Brain microvascular endothelial cell (primary cell): ENCODE results near the gene CDKN3.

Experiments used
- DNase-seq: peaks from one replicate; pipeline ENCODE4 v3.0.0-alpha.2; 2020
- H3K27ac ChIP-seq: fragments of 250-450 bp; sonication (Bioruptor Pico); 2 replicates; pipeline ENCODE4 v1.5.1; 2020; ENCODE audit warnings: mild to moderate bottlenecking, moderate library complexity
- H3K27me3 ChIP-seq: fragments of 250-450 bp; sonication (Bioruptor Pico); replicated peaks from 2 replicates; pipeline ENCODE4 v1.5.1; 2020; ENCODE audit warnings: mild to moderate bottlenecking
- H3K36me3 ChIP-seq: fragments of 250-450 bp; sonication (Bioruptor Pico); replicated peaks from 2 replicates; pipeline ENCODE4 v1.5.1; 2020; ENCODE audit warnings: mild to moderate bottlenecking
- H3K4me3 ChIP-seq: 2 replicates; pipeline ENCODE4 v1.5.1; 2011; ENCODE audit warnings: low read depth, mild to moderate bottlenecking, control low read depth, low read length, moderate library complexity
- in situ Hi-C: cut with HindIII; loops from 2 replicates; pipeline ENCODE4 v1.10.0; 2017; ENCODE audit warnings: low sequenced_read_pairs, low pct_ligation_motif_present
- TF ChIP-seq, protein P1 (sequence below): IDR thresholded peaks from 2 replicates; pipeline ENCODE4 v1.5.1; 2011; ENCODE audit warnings: low read depth, mild to moderate bottlenecking, moderate library complexity, low read length, control low read depth, inconsistent platforms; ENCODE audit errors: missing control alignments

Gene CDKN3

DNA sequence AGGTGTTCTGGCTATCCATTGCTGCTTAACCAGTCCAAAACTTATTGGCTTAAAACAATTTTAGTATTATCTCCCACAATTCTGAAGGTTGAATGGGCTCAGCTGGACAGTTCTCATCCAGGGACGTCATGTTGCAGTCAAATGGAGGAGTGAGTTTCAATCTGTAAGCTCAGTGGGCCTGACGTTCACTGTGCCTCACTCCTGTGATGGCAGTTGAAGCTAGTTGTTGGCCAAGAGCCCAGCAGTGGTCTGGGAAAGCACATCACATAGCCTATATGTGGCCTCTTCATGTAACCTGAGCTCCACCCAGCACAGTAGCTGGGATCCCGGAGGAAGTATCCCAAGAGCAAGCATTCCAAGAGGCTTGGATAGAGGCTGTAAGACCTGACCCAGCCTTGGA is 40.6 kb upstream of the CDKN3 start:
- no peak overlapping the region for H3K27ac ChIP-seq
- TF ChIP-seq, protein P1, sequence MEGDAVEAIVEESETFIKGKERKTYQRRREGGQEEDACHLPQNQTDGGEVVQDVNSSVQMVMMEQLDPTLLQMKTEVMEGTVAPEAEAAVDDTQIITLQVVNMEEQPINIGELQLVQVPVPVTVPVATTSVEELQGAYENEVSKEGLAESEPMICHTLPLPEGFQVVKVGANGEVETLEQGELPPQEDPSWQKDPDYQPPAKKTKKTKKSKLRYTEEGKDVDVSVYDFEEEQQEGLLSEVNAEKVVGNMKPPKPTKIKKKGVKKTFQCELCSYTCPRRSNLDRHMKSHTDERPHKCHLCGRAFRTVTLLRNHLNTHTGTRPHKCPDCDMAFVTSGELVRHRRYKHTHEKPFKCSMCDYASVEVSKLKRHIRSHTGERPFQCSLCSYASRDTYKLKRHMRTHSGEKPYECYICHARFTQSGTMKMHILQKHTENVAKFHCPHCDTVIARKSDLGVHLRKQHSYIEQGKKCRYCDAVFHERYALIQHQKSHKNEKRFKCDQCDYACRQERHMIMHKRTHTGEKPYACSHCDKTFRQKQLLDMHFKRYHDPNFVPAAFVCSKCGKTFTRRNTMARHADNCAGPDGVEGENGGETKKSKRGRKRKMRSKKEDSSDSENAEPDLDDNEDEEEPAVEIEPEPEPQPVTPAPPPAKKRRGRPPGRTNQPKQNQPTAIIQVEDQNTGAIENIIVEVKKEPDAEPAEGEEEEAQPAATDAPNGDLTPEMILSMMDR, result no peak
- H3K36me3 ChIP-seq, result no peaks in the 10 kb centered on the region
- peak; percentile 61 for DNase-seq
- in situ Hi-C loops, result no loop called here
- no peaks in the 10 kb centered on the region for H3K27me3 ChIP-seq
- no peak overlapping the region for H3K4me3 ChIP-seq

DNA sequence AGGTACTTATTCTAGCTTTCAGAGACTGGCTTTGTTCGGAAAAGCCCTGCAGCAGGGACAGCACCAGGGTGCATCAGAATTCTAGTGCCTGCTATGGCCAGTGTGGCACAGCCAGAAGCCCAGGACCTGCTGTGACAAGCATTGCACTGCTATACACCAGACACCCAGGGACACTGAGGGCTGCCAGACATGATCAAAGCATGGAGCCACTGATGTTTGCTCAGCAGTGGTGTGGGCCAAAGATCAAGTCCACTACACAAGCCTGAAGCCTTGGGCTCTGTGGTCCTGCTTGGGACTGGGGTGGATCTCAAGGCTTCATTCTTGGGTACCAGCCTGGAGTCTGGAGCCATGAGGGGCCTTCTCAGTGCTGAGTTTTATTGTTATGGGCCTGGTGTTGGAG is 36.1 kb upstream of the CDKN3 start:
- no peak for DNase-seq
- Histone ChIP-seq H3K36me3 (no peaks in the 10 kb centered on the region), H3K27ac (no peak overlapping the region), H3K4me3 (no peak overlapping the region), H3K27me3 (no peaks in the 10 kb centered on the region)
- TF ChIP-seq, protein P1, result no peak
- in situ Hi-C loops, result no loop called here

DNA sequence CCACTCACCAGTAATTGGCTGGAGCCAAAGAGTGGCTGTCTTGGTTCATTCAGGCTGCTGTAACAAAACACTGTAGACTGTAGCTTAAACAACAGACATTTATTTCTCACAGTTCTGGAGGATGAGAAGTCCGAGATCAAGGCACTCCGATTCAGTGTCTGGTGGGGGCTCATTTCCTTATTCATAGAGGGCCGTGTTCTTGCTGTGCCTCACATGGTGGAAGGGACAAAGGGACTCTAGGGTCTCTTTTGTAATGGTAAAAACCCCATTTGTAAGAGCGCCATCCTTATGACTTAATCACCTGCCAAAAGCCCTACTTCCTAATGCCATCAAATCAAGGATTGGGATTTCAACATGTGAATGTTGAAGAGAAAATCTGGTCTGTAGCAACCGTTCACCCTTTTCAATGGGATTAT is 34.7 kb upstream of the CDKN3 start:
- in situ Hi-C loops, result no loop called here
- Histone ChIP-seq H3K27ac (no peak overlapping the region), H3K4me3 (no peak overlapping the region), H3K36me3 (no peaks in the 10 kb centered on the region), H3K27me3 (no peaks in the 10 kb centered on the region)
- TF ChIP-seq, protein P1, result no peak
- no peak for DNase-seq

DNA sequence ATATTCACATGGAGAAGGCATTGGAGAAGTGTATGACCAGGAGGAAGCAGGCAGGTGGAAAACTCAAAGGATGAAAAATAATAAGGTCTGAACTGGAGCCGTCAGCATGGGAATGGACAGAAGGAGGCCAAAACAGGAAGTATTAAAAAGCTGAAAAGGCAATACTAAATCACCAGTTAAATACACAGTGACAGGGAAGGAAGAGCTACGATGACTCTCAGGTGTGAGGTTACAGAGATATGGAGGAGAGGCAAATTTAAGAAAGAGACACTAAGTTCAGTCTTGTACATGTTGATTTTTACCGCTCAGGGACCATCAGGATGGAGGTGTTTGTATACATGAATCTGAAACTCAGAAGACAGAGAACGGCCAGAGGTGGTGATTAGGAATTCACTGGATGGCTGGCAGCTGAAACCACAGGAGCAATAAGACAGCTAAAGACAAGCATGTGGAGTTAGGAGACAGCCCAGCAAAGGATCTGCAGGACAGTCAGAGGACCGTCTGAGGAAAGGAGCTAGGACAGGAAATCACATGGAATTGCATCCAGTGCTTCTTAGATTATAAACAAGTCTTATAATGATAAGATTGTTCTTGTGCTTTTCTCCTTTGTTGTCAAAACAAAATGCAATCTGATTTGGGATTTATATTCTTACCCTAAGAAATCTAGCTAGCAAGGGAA is 33.9 kb upstream of the CDKN3 start:
- in situ Hi-C loops, result no loop called here
- no peak for DNase-seq
- no peaks in the 10 kb centered on the region for H3K27me3 ChIP-seq
- H3K4me3 ChIP-seq, result no peak overlapping the region
- no peak overlapping the region for H3K27ac ChIP-seq
- H3K36me3 ChIP-seq, result no peaks in the 10 kb centered on the region
- TF ChIP-seq, protein P1, result no peak

DNA sequence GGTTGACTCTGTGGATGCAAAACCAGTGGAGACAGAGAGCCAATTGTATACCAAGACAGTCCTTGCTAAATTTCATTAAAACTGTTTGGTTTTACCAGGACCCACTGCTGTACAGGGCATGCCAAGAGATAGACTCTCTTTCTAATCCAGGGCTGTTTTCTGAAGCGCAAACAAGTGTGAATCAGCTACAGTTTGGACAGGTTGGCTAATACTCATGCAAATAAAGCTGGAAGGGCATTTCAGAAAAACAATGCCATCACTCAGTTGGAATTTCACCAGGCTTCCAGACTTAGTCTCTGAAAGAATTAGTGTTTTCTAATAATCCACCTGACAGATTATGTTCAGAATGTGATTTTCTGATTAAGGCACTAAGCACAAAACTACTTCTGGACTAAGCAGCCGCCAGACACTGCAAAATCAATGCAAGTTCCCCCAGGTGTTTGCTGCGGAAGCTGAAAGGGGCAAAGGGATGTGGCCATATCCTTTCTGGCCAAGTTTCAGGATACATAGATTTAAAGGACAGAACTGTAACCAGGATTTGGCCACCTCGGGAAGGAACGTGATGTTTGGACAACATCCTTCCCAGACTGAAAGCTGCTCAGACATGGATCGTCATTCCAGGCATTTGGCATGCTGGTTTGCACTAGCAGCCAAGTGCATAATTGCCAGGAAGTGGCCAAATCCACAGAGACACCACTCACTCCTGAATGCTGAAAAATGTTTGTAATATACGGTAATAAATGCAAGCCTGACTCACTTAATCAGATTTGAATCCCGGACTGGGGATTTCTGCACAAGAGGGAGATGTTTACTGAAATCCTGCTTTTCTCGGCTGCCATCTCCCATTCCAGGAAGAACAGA is 32.0 kb upstream of the CDKN3 start:
- no peak for DNase-seq
- Histone ChIP-seq H3K27me3 (no peaks in the 10 kb centered on the region), H3K36me3 (no peaks in the 10 kb centered on the region), H3K4me3 (no peak overlapping the region), H3K27ac (no peak overlapping the region)
- in situ Hi-C loops, result no loop called here
- TF ChIP-seq, protein P1, result no peak
